Spleen (tissue), 11 donors: Measurements from ENCODE around the gene ANKFY1. TPM values are rescaled to one million over a fixed set of nuclear protein-coding genes. Genes with fewer than 3 reads are reported as not detected.

Experiments
- DNase-seq: peaks from one replicate; pipeline ENCODE4 v3.0.0-alpha.2; 2020
- H3K27ac ChIP-seq, 8 donors: fragments of 200-600 bp; sonication (generic) in 7 of 8; 1 replicate in 4 of 8; 2 replicates in 4 of 8; pipeline versions ENCODE4 v1.5.0 to v1.8.0; 2016 to 2021; ENCODE audit warnings: inconsistent platforms in 4 of 8, mild to moderate bottlenecking in 4 of 8, moderate library complexity in 1 of 8
- H3K27me3 ChIP-seq, 7 donors: fragments of 200-600 bp; sonication (generic) in 6 of 7; replicated peaks in 1 of 7; 1 replicate in 4 of 7; 2 replicates in 3 of 7; pipeline versions ENCODE4 v1.5.0 to v1.8.0; 2016 to 2021; ENCODE audit warnings: inconsistent platforms in 3 of 7, mild to moderate bottlenecking in 1 of 7
- H3K36me3 ChIP-seq, 6 donors: fragments of 200-600 bp; sonication (generic) in 5 of 6; 1 replicate in 4 of 6; 2 replicates in 2 of 6; pipeline versions ENCODE4 v1.5.0 to v1.8.0; 2016 to 2021; ENCODE audit warnings: inconsistent platforms in 2 of 6
- H3K4me1 ChIP-seq, 6 donors: fragments of 200-600 bp; sonication (generic) in 5 of 6; 1 replicate in 3 of 6; 2 replicates in 3 of 6; pipeline versions ENCODE4 v1.5.0 to v1.8.0; 2016 to 2021; ENCODE audit warnings: inconsistent platforms in 3 of 6
- H3K4me3 ChIP-seq, 8 donors: fragments of 200-600 bp; sonication (generic) in 7 of 8; 1 replicate in 4 of 8; 2 replicates in 4 of 8; pipeline versions ENCODE4 v1.5.0 to v1.8.0; 2016 to 2021; ENCODE audit warnings: inconsistent platforms in 4 of 8, mild to moderate bottlenecking in 4 of 8, moderate library complexity in 2 of 8
- H3K9me3 ChIP-seq, 8 donors: fragments of 200-600 bp; sonication (generic) in 7 of 8; 1 replicate in 4 of 8; 2 replicates in 4 of 8; pipeline versions ENCODE4 v1.5.0 to v1.8.0; 2016 to 2021; ENCODE audit warnings: inconsistent platforms in 4 of 8
- POLR2A ChIP-seq, 3 donors: fragments of 450-650 bp; IDR thresholded peaks; one replicate each; pipeline ENCODE4 v1.5.1; 2017; ENCODE audit warnings: antibody characterized with exemption in 3 of 3, mild to moderate bottlenecking in 1 of 3
- POLR2AphosphoS5 ChIP-seq, 3 donors: sonication (generic); formaldehyde crosslinking; IDR thresholded peaks; one replicate each; pipeline ENCODE4 v1.5.1; 2017; ENCODE audit warnings: antibody characterized with exemption in 3 of 3
- WGBS, 5 donors: extraction: QIAGEN DNeasy Blood & Tissue Kit in 3 of 5; methylation state at CpG; one replicate each; pipeline versions ENCODE4 v1.1.5 to v1.1.7; 2013 to 2018; 5-methylcytosine and 5-hydroxymethylcytosine counted together
- intact Hi-C: fragments of 100-400 bp; cut with DNase I; formaldehyde crosslinking; loops from one replicate; pipeline ENCODE4 v1.15.0; 2023; ENCODE audit warnings: low total_unique reads
- polyA plus RNA-seq, 3 donors: library from polyadenylated mRNA; stranded (reverse); fragments of 200-250 nt; gene quantifications; one replicate each; pipeline ENCODE4 v1.2.1, GENCODE V29; 2013
- total RNA-seq, 7 donors: library from RNA; depleted of rRNA in 3 of 7; stranded (reverse); fragments of >200 nt in 3 of 7; fragmentation: NEBNext Ultra II Directional in 4 of 7; extraction: Animal tissue kit (Norgen Biotek cat#: 25700) in 4 of 7; gene quantifications; one replicate each; pipeline versions ENCODE4 v1.1.0 to v1.2.1, GENCODE V29; 2016 to 2021
- TF ChIP-seq, protein P1 (sequence below), 11 experiments: fragments of 200-600 bp in 7 of 11; fragments of 450-650 bp in 4 of 11; sonication (generic) in 4 of 11; IDR thresholded peaks in 8 of 11; conservative IDR thresholded peaks in 3 of 11; 1 replicate in 7 of 11; 2 replicates in 4 of 11; pipeline versions ENCODE4 v1.4.0 to v1.8.0; 2016 to 2021; ENCODE audit warnings: antibody characterized with exemption in 11 of 11, inconsistent platforms in 4 of 11, mild to moderate bottlenecking in 1 of 11
- donor health status: healthy with polysubstance abuse.
- donor health status: DM: no; HTN: no; CAD: no; lungs with moderate emphysema.
- donor health status: DM: no; HTN: no; CAD: no.
- donor health status: Bipolar disorder and iron deficiency.
- donor health status: healthy.
- donor health status: DM: no; HTN: no; CAD: no.
- donor health status: DM: yes; HTN: yes; CAD: no.

Gene ANKFY1
- total and polyA plus RNA-seq, 10 donors = 6.1 to 81.5 (median 51.7) TPM

DNA sequence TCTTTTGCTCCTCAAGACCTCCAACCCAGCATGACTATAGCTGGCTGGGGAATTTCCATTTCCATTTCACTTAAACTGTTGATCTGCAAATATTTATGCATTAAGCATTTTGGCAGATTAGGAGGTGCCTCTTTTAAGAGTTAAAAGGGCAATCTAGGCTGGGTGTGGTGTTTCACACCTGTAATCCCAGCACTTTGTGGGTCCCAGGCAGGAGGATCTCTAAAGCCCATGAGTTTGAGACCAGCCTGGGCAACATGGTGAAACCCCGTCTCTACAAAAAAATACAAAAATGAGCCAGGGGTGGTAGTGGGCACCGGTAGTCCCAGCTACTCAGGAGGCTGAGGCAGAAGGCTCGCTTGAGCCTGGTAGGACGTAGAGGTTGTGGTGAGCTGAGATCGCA lies 17.1 kb downstream of the ANKFY1 start:
- H3K36me3 ChIP-seq = peaks cover 0 to 44% (median 16%) of the 10 kb centered on the region in 6 donors
- DNase-seq = no peak
- intact Hi-C loops = no loop called here
- no peak for TF ChIP-seq POLR2A (IDR thresholded peaks at IDR 0.05)
- TF ChIP-seq, protein P1, sequence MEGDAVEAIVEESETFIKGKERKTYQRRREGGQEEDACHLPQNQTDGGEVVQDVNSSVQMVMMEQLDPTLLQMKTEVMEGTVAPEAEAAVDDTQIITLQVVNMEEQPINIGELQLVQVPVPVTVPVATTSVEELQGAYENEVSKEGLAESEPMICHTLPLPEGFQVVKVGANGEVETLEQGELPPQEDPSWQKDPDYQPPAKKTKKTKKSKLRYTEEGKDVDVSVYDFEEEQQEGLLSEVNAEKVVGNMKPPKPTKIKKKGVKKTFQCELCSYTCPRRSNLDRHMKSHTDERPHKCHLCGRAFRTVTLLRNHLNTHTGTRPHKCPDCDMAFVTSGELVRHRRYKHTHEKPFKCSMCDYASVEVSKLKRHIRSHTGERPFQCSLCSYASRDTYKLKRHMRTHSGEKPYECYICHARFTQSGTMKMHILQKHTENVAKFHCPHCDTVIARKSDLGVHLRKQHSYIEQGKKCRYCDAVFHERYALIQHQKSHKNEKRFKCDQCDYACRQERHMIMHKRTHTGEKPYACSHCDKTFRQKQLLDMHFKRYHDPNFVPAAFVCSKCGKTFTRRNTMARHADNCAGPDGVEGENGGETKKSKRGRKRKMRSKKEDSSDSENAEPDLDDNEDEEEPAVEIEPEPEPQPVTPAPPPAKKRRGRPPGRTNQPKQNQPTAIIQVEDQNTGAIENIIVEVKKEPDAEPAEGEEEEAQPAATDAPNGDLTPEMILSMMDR (IDR thresholded peaks at IDR 0.05 in 8 of 11, conservative IDR thresholded peaks at IDR 0.05 in 3 of 11) = no peak
- TF ChIP-seq POLR2AphosphoS5 (IDR thresholded peaks at IDR 0.05) = no peak
- no peak overlapping the region for H3K27ac ChIP-seq
- 91 to 96% (median 94%) methylated on average over 5 of the region's 5 CpGs for WGBS, 5 donors
- H3K9me3 ChIP-seq = no peaks in the 10 kb centered on the region
- no peaks in the 10 kb centered on the region for H3K27me3 ChIP-seq
- H3K4me3 ChIP-seq = no peak overlapping the region
- peaks cover 0 to 55% (median 29%) of the 10 kb centered on the region in 6 donors for H3K4me1 ChIP-seq

DNA sequence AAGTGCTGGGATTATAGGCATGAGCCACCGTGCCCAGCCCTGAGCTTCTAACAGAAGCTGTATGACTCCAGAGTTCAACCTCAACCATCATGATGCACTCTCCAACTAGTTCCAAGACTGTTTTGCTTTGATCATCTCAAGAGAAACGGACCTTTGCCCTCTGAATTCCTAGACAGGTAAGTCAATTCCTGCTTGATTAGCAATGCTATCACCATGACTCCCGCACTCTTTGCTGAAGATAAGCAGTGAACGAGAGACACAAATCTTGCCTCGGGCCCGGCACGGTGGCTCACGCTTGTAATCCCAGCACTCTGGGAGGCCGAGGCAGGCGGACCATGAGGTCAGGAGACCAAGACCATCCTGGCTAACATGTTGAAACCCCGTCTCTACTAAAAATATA lies 22.2 kb downstream of the ANKFY1 start:
- WGBS, 5 donors = 95 to 98% (median 96%) methylated on average over 11 of the region's 11 CpGs
- H3K36me3 ChIP-seq = peaks cover 0 to 76% (median 47%) of the 10 kb centered on the region in 6 donors
- H3K27ac ChIP-seq = no peak overlapping the region
- peaks cover 0 to 10% (median 0%) of the 10 kb centered on the region in 6 donors for H3K4me1 ChIP-seq
- no peak for TF ChIP-seq POLR2AphosphoS5 (IDR thresholded peaks at IDR 0.05)
- no peak for TF ChIP-seq POLR2A (IDR thresholded peaks at IDR 0.05)
- TF ChIP-seq, protein P1 (IDR thresholded peaks at IDR 0.05 in 8 of 11, conservative IDR thresholded peaks at IDR 0.05 in 3 of 11) = no peak
- no peaks in the 10 kb centered on the region for H3K27me3 ChIP-seq
- intact Hi-C loops = no loop called here
- H3K4me3 ChIP-seq = no peak overlapping the region
- H3K9me3 ChIP-seq = no peaks in the 10 kb centered on the region
- DNase-seq = no peak

DNA sequence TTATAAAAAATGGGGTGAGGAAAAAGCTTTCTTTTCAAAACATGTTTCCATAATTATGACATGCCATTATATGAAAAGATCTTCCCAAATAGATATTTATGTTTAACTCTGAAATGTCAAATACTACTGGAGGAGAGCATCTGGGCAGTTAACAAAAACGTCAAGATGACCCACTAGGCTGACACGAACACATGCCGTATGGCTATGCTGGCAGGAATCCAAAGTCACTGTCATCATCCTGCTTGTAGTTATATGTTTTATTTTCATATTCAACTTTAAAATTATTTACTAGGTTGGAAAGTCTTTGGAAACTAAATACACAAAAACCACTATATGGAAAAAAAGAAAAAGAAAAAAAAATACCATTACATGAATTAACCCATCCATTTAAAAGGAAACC lies 27.3 kb downstream of the ANKFY1 start:
- intact Hi-C loops = no loop called here
- H3K4me1 ChIP-seq = peaks cover 0 to 16% (median 0%) of the 10 kb centered on the region in 6 donors
- no peaks in the 10 kb centered on the region for H3K27me3 ChIP-seq
- no peak for TF ChIP-seq POLR2AphosphoS5 (IDR thresholded peaks at IDR 0.05)
- TF ChIP-seq POLR2A (IDR thresholded peaks at IDR 0.05) = no peak
- TF ChIP-seq, protein P1 (IDR thresholded peaks at IDR 0.05 in 8 of 11, conservative IDR thresholded peaks at IDR 0.05 in 3 of 11) = no peak
- H3K9me3 ChIP-seq = no peaks in the 10 kb centered on the region
- H3K27ac ChIP-seq = no peak overlapping the region
- H3K4me3 ChIP-seq = no peak overlapping the region
- no peak for DNase-seq
- 60 to 65% (median 62%) methylated on average over 3 of the region's 3 CpGs for WGBS, 5 donors
- peaks cover 0 to 99% (median 62%) of the 10 kb centered on the region in 6 donors for H3K36me3 ChIP-seq

DNA sequence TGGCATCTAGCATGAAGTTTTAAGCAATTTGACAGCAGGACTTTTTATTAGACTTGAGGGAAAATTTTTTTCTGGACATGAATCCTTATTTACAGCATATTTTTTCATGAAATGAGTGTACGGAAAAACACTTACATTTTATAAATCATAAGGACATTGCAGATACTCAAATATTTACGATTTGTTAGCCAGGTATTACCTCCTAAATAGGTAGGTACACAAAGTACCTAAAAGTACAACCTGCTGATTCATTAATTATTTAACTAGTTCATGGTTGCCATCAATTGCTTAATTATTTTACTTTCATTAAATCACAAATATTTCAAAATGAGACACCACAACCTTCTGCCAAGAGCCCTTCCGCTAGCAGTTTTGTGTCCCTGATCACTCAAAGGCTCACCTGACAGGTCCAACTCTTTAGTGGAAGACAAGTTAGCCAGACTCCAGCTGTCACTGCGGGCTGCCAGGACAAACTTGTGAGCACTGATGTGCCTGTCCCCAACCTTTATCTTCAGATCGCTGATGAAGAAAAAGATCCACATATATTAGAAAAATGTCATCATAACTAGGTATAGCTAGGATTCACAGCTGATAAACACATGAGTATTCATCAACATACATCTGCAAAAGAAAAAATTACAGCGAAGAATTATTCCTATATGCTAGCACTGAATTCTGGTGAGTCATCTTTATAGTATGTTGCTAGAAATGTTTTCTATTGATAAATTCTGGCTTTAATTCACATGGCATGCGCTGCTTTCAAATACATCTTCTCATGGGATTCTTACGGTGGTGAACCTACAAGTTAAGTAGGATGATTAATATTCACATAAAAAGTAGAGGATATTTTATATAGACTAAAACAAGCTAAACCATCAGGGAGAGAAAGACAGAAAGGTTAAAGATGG lies 28.2 kb downstream of the ANKFY1 start:
- intact Hi-C loops = no loop called here
- TF ChIP-seq POLR2A (IDR thresholded peaks at IDR 0.05) = no peak
- TF ChIP-seq, protein P1 (IDR thresholded peaks at IDR 0.05 in 8 of 11, conservative IDR thresholded peaks at IDR 0.05 in 3 of 11) = no peak
- no peak for TF ChIP-seq POLR2AphosphoS5 (IDR thresholded peaks at IDR 0.05)
- Histone ChIP-seq H3K36me3 (peaks cover 0 to 99% (median 61%) of the 10 kb centered on the region in 6 donors), H3K4me1 (peaks cover 0 to 16% (median 0%) of the 10 kb centered on the region in 6 donors), H3K4me3 (no peak overlapping the region), H3K27me3 (no peaks in the 10 kb centered on the region), H3K27ac (no peak overlapping the region), H3K9me3 (no peaks in the 10 kb centered on the region)
- WGBS, 5 donors = 95 to 97% (median 97%) methylated on average over 8 of the region's 8 CpGs
- DNase-seq = no peak
